Astrocyte of the cerebellum (primary cell): ENCODE data around the gene UBE2N.

Experiments used
- DNase-seq: peaks from one replicate; pipeline ENCODE4 v3.0.0-alpha.2; 2011; ENCODE audit warnings: low read depth
- H3K4me3 ChIP-seq: 2 replicates; pipeline ENCODE4 v1.5.1; 2011; ENCODE audit warnings: mild to moderate bottlenecking, low read depth, low read length, moderate library complexity
- CTCF ChIP-seq: IDR thresholded peaks from 2 replicates; pipeline ENCODE4 v1.5.1; 2012; ENCODE audit warnings: low read length, low read depth, moderate library complexity, mild to moderate bottlenecking; ENCODE audit errors: missing control alignments
- in situ Hi-C: cut with HindIII; loops from 2 replicates; pipeline ENCODE4 v1.10.0; 2017; ENCODE audit warnings: low sequenced_read_pairs

UBE2N gene

GRCh38 chr12:93441617-93442410 lies at the start of gene UBE2N:
Gene UBE2N, minus strand, starts transcription at chr12:93441947. Its CDS starts 63 bp downstream, at chr12:93441884.
- DNase-seq, result peak; percentile 83
- H3K4me3 ChIP-seq, result peak within 1 kb of the TSS; percentile 89
- in situ Hi-C loops, result no loop called here
- no peak for TF ChIP-seq CTCF

GRCh38 chr12:93484315-93484981 lies 42.7 kb upstream of the UBE2N start:
- no peak for TF ChIP-seq CTCF
- in situ Hi-C loops, result no loop called here
- H3K4me3 ChIP-seq, result no peak overlapping the region
- DNase-seq, result no peak

GRCh38 chr12:93483151-93483807 lies 41.5 kb upstream of the UBE2N start:
- DNase-seq, result no peak
- TF ChIP-seq CTCF, result no peak
- H3K4me3 ChIP-seq, result no peak overlapping the region
- in situ Hi-C loops, result no loop called here

GRCh38 chr12:93482721-93483120 lies 41.0 kb upstream of the UBE2N start:
- in situ Hi-C loops, result no loop called here
- H3K4me3 ChIP-seq, result no peak overlapping the region
- DNase-seq, result no peak
- TF ChIP-seq CTCF, result no peak

GRCh38 chr12:93476555-93476954 lies 34.8 kb upstream of the UBE2N start:
- no peak for DNase-seq
- no peak for TF ChIP-seq CTCF
- no peak overlapping the region for H3K4me3 ChIP-seq
- in situ Hi-C loops, result no loop called here

GRCh38 chr12:93469386-93469785 lies 27.6 kb upstream of the UBE2N start:
- no peak for TF ChIP-seq CTCF
- no peak overlapping the region for H3K4me3 ChIP-seq
- no peak for DNase-seq
- in situ Hi-C loops, result no loop called here
